ENCODE results near the gene EDNRA.

GRCh38 chr4:147548256-147548655 lies 67.4 kb downstream of the EDNRA start:
- TF ChIP-seq REST (IDR thresholded peaks at IDR 0.05; ENCODE audit: insufficient read depth in 1 of 2, low read depth in 2 of 2, low read length in 1 of 2) (no peak), CTCF (IDR thresholded peaks at IDR 0.05) (no peak), SIN3A (IDR thresholded peaks at IDR 0.05; ENCODE audit: borderline replicate concordance, insufficient read depth, low read depth, low read length) (no peak), POLR2AphosphoS5 (IDR thresholded peaks at IDR 0.05; ENCODE audit: low read depth, low read length) (no peak), TCF7L2 (IDR thresholded peaks at IDR 0.05; ENCODE audit: low read depth, low read length) (no peak)
